ENCODE results near the gene AGBL4.

GRCh38 chr1:48846441-48846840, 1177.3 kb downstream of the AGBL4 start:
- TF ChIP-seq POLR2A (IDR thresholded peaks at IDR 0.05) (no peak), CTCF (IDR thresholded peaks at IDR 0.05) (no peak)
